Stimulated activated CD8-positive, alpha-beta memory T cell treated with anti-CD3 and anti-CD28 coated beads, Interleukin-12 subunit alpha, Interleukin-12 subunit beta, amount 100 ng/mL, for 4 hours (primary cell): ENCODE results near the gene PREP.

Experiments
- DNase-seq: peaks from one replicate; pipeline ENCODE4 v3.0.0-alpha.2; 2020; ENCODE audit warnings: low read depth

PREP gene

GRCh38 chr6:105310371-105310770 is 92.5 kb downstream of the PREP start:
- DNase-seq, result no peak

- DNase-seq, result no peak
Measured at GRCh38 chr6:105308840-105309239, 94.0 kb downstream of the PREP start.

- DNase-seq, result no peak
Measured at GRCh38 chr6:105305521-105305920, 97.4 kb downstream of the PREP start.

- DNase-seq, result no peak
Measured at GRCh38 chr6:105304825-105305224, 98.1 kb downstream of the PREP start.

DNA sequence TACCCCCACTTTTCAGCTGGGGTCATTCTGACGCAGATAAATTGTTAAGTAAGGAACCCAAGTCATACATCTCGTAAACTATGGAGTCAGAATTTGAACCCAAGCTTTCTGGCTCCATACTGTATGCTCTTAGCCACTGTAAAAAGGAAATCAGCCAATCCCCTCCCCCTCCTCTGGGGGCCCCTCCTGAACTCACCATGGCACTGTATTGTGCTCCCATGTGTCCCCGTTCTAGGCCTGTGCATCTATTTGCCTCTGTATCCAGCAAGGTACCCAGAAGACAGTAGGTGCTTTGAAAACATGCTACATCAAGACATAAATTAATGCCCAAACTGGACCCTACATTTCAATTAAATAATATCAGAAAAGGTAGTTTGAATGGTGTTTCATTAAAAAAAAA is 98.5 kb downstream of the PREP start:
- DNase-seq, result no peak

DNA sequence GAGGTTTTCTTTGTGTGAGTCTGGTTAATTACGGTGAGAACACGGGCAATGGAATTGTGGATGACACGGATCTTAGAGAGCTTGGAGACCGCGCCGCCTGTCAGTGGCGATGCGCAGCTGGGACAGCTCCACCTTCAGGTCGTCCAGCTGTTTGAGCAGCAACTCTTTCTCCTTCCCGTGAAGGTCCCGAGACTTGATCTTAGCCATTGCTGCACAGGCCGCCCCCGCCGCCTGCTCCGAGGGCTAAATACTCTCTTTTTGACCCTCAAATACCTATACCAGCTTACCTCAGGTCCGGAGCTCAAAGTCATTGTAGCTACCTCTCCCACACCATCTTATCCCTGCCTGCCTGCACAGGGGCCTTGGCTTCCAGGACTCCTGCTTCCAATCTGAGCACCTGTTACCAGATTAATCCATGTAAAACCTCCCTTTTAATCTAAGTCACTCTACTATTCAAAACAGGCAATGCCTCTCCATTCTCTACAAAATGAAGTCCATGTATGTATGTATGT is 100.2 kb downstream of the PREP start:
- DNase-seq, result no peak

GRCh38 chr6:105301756-105302616 is 100.9 kb downstream of the PREP start:
- no peak for DNase-seq

GRCh38 chr6:105301072-105301503 is 101.8 kb downstream of the PREP start:
- DNase-seq, result no peak

GRCh38 chr6:105300090-105300489 is 102.8 kb downstream of the PREP start:
- DNase-seq, result no peak

DNA sequence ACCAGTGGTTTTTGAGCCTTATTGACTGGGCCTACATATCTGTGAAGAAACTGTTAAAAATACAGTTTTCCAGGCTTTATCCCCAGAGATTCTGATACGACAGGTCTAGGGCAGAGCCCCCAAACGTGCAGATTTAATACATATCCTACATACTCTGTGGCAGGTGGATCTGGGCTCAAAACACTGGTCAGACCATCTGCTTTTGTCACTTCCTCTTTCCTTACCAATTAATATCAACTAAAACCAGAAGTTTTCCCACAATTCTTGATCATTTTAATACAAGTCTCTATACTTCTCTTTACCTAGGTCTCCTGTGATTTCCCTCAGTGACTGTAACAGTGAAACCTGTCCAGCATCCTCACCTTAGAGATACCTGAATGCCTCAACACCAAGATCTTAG is 108.8 kb downstream of the PREP start:
- DNase-seq, result no peak

DNA sequence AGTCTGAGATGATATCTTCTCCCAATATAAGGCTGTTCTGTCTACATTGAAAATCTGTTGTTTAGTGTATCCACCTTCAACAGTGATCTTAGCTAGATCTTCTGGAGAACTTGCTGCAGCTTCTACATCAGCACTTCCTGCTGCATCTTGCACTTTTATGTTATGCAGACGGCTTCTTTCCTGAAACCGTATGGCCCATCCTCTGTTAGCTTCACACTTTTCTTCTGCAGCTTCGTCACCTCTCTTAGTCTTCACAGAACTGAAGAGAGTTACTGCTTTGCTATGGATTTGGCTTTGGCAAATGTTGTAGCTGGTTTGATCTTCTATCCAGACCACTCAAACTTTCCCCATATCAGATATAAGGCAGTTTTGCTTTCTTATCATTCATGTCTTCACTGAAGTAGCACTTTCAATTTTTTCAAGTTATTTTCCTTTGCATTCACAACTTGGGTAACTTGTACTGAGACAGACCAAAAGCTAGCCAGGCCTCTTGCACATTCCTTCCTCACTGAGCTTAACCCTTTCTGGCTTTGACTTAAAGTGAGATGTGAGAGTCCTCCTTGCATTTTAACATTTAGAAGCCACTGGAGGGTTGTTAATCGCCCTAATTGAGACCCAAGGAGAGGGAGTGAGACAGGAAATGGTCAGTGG is 110.1 kb downstream of the PREP start:
- DNase-seq, result no peak

DNA sequence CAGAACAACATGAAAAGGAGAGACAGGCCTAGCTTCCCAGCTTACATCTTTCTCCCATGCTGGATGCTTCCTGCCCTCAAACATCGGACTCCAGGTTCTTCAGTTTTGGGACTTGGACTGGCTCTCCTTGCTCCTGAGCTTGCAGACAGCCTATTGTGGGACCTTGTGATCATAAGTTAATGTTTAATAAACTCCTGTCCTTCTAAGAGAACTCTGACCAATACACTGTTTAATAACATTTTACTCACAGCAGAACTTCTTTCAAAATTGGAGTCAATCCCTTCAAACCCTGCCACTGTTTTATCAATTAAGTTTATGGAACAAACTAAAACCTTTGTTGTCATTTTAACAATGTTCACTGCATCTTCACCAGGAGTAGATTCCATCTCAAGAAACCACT is 111.4 kb downstream of the PREP start:
- no peak for DNase-seq

- no peak for DNase-seq
Measured at GRCh38 chr6:105282631-105283585, 120.0 kb downstream of the PREP start.

DNA sequence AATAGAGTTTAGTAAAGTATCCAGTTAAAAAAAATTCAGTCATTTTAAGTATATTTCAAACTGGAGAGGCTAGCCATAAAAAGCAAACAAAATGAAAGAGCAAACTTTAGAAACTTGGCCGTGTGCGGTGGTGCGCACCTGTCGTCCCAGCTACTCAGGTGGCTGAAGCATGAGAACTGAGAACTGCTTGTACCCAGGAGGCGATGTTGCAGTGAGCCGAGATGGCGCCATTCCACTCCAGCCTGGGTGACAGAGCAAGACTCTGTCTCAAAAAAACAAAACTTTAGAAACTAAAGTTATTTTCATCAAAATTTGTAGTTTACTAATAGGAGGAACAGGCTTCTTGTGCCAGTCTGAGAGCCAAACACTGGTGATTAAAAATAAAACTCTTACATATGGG is 122.8 kb downstream of the PREP start:
- DNase-seq, result no peak

- DNase-seq, result no peak
Measured at GRCh38 chr6:105279463-105279862, 123.4 kb downstream of the PREP start.

DNA sequence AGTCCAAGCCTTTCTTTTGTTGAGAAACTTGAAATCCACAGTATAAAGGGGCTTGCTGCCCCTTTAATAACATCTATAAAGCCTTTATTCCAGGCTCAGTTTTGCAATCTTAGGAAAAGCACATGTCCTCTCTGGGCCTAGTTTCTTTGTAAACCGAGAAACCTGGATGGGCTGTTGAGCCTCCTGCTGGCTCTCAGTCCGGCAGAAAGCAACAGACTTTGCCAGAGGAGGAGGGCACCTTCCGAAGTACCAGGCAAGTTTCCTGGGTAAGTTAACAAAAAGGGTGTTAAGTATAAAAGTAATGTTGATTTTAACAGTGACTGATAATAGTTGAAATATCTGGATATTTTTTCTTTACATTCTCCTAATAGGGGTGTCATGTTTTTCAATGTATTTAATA is 124.1 kb downstream of the PREP start:
- DNase-seq, result no peak

DNA sequence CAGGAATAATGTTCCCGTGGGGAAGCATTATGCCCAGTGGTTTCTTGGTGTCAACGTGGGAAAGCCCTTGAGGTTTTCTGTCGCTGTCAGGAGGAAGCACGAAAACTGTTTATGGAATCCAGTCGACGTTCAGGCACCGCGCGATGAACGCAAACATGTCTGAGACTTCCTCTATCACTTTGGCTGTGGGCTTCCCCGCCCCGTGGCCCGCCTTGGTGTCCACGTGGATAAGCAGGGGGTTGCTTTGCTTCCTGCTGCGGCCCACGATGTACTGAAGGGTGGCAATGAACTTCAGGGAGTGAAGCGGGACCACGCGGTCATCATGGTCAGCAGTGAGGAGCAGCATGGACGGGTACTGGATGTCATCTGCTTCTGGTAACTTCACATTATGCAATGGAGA is 124.8 kb downstream of the PREP start:
- no peak for DNase-seq

DNA sequence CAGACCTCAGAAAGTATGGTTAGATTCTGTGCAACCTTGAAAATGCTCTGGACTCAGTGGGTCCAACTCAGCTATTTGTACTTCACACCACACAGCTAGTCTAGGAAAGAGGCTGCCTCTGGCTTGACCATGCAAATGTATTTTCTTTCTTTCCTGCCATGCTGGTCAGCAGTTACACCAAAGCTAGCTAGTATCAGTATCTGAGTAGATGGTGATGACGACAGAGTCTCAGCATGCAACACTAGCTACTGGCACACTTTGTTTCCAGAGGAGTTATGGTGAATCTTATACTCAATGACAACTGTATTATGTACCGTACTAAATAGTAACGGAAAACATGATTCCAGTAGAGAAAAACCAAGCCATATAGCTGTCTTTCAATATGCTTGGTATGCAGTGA is 126.5 kb downstream of the PREP start:
- no peak for DNase-seq

DNA sequence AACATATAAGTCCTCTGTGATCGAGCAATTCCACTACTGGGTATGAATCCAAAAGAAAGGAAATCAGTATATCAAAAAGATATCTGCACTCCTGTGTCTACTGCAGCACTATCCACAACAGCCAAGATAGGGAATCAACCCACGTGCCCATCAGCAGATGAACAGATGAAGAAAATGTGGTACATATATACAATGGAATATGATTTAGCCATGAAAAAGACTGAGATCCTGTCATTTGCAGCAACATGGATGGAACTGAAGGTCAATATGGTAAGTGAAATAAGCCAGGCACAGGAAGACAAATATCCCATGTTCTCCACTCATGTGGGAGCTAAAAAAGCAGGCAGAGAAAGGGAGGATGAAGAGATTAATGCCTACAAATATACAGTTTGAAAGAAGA is 127.3 kb downstream of the PREP start:
- DNase-seq, result no peak

GRCh38 chr6:105274678-105275077 is 128.2 kb downstream of the PREP start:
- DNase-seq, result no peak

DNA sequence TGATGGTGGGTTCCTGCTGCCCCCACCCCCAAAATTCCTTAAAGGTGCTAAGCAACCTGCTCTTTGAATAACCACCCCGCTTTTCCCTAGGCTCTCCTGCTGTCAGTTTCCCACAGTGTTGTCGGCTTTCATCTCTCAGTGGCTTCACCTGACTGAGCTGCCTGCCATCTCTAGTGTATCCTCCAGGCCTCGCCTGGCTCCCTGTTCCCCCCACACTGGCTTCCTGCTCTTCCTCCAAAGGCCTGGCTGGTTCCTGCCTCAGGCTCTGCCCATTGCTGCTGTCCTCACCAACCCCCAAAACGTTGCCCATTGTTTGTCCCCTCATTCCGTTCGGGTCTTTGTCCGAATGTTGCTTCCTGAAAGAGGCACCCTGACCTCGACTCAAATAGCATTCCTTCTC is 129.3 kb downstream of the PREP start:
- DNase-seq, result no peak

DNA sequence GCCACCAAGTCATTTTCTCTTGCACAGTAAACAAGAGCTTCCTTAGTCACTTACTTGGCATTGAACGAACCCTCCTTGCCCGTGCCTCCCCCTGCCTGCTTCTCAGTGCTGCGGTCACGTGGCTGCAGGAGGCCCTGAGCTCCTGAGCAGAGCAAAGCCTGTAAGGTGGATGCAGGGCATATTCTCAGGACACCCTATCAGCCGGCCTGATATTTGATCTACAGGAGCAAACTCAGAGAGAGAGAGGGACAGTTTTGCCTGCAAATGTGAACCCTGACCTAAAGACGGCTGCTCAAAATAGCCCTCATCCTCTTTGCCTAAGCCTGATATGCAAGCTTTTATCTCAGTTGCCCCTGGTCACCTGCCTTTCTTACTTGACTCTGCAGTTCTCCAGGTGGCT is 130.1 kb downstream of the PREP start:
- DNase-seq, result no peak
